ENCODE results near the gene AGPAT3. TPM values are rescaled to one million over a fixed set of nuclear protein-coding genes. Genes with fewer than 3 reads are reported as not detected.

Gene AGPAT3
- total RNA-seq, 4 donors from 2014 or later = 61.0 to 77.9 (median 69.4) TPM

DNA sequence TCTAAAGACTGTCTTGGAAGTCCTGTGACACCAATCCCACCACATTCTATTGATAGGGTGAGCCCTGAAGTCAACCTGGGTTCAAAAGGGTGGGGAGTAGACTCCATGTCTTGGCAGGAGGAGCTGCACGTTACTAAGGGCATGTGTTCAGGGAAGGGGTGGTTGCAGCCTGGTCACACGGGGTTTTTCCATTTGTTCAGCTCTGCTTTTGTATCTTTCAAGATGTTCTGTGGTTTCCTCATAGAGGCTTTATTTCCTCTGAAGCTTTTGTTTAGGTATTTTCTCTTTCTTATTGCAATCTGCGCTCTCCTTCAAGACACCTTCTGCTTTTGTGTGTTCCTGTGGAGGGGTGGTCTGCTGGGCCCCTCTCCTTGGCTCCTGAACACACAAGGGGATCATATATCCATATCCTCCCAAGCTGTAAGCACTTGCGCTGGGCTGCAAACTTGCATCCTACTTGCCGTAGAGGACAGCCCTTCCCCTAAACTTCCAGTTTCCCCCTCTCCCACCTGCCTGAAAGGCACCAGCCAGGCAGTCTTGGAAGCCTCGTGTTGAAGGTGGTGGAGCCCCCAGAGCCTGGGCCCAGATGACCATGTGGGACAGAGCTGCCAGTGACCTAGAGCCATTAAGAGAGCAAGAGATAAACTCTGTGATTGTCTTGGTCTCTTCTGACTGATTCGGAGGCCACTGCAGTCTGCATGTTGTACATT lies 84.6 kb downstream of the AGPAT3 start:
- TF ChIP-seq POLR2AphosphoS5 (IDR thresholded peaks at IDR 0.05) = no peak
- TF ChIP-seq, protein P1, sequence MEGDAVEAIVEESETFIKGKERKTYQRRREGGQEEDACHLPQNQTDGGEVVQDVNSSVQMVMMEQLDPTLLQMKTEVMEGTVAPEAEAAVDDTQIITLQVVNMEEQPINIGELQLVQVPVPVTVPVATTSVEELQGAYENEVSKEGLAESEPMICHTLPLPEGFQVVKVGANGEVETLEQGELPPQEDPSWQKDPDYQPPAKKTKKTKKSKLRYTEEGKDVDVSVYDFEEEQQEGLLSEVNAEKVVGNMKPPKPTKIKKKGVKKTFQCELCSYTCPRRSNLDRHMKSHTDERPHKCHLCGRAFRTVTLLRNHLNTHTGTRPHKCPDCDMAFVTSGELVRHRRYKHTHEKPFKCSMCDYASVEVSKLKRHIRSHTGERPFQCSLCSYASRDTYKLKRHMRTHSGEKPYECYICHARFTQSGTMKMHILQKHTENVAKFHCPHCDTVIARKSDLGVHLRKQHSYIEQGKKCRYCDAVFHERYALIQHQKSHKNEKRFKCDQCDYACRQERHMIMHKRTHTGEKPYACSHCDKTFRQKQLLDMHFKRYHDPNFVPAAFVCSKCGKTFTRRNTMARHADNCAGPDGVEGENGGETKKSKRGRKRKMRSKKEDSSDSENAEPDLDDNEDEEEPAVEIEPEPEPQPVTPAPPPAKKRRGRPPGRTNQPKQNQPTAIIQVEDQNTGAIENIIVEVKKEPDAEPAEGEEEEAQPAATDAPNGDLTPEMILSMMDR (IDR thresholded peaks at IDR 0.05) = no peak
- no peak for TF ChIP-seq EP300 (IDR thresholded peaks at IDR 0.05)
- no peak for TF ChIP-seq POLR2A (IDR thresholded peaks at IDR 0.05)
- no peak for DNase-seq (ENCODE audit: low spot score in 2 of 2)
- Histone ChIP-seq H3K4me3 (no peak overlapping the region), H3K27ac (no peak overlapping the region), H3K9me3 (no peaks in the 10 kb centered on the region), H3K27me3 (no peaks in the 10 kb centered on the region), H3K36me3 (peaks cover 12% of the 10 kb centered on the region), H3K4me1 (no peaks in the 10 kb centered on the region)
- 91% methylated on average over 6 of the region's 7 CpGs for WGBS

DNA sequence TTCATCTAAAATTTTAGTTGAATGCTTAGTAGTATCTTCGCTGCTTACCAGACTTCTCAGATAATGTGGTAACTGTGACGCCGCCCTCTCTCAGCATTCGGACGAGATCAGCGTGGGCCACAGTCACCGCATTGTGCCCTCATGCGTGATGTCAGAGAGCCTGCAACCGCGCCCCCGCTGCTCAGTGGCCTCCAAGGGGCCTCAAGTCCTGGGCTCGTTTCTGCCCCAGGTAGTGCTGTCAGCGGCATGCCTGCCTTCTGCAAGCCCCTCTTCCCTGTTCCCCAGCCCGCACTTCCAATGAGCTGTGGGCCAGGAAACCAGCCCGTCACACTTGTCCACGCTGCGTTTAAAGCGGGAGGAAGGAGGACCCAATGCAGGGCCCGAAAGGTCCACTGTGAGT lies 85.5 kb downstream of the AGPAT3 start:
- no peak for DNase-seq (ENCODE audit: low spot score in 2 of 2)
- Histone ChIP-seq H3K4me3 (no peak overlapping the region), H3K36me3 (peaks cover 15% of the 10 kb centered on the region), H3K9me3 (no peaks in the 10 kb centered on the region), H3K4me1 (no peaks in the 10 kb centered on the region), H3K27me3 (no peaks in the 10 kb centered on the region), H3K27ac (no peak overlapping the region)
- WGBS = 96% methylated on average over 19 of the region's 19 CpGs
- TF ChIP-seq, protein P1 (IDR thresholded peaks at IDR 0.05) = no peak
- TF ChIP-seq EP300 (IDR thresholded peaks at IDR 0.05) (no peak), POLR2A (IDR thresholded peaks at IDR 0.05) (no peak), POLR2AphosphoS5 (IDR thresholded peaks at IDR 0.05) (no peak)

DNA sequence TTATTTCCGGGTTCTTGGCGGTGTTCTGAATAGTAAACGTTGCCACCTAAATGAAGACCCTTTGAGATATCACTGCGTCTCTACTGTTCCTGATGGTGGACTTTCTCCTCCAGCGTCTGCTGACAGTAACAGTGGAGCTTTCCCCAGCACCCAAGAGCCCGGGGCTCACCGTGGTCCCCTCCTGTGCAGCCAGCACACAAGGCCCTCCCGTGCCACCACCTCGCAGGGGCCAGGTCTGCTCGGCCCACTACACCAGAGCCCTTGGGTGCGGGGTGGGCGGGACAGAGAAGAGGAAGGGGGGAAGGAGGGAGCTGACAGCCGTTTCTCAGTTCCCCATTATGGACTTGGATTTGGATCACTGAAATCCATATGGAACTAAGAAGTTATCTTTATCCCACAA lies 85.9 kb downstream of the AGPAT3 start:
- Histone ChIP-seq H3K27ac (no peak overlapping the region), H3K4me3 (no peak overlapping the region), H3K4me1 (no peaks in the 10 kb centered on the region), H3K27me3 (no peaks in the 10 kb centered on the region), H3K36me3 (peaks cover 15% of the 10 kb centered on the region), H3K9me3 (no peaks in the 10 kb centered on the region)
- TF ChIP-seq EP300 (IDR thresholded peaks at IDR 0.05) = no peak
- TF ChIP-seq POLR2AphosphoS5 (IDR thresholded peaks at IDR 0.05) = no peak
- TF ChIP-seq POLR2A (IDR thresholded peaks at IDR 0.05) = no peak
- TF ChIP-seq, protein P1 (IDR thresholded peaks at IDR 0.05) = no peak
- WGBS = 94% methylated on average over 13 of the region's 13 CpGs
- DNase-seq (ENCODE audit: low spot score in 2 of 2) = no peak

DNA sequence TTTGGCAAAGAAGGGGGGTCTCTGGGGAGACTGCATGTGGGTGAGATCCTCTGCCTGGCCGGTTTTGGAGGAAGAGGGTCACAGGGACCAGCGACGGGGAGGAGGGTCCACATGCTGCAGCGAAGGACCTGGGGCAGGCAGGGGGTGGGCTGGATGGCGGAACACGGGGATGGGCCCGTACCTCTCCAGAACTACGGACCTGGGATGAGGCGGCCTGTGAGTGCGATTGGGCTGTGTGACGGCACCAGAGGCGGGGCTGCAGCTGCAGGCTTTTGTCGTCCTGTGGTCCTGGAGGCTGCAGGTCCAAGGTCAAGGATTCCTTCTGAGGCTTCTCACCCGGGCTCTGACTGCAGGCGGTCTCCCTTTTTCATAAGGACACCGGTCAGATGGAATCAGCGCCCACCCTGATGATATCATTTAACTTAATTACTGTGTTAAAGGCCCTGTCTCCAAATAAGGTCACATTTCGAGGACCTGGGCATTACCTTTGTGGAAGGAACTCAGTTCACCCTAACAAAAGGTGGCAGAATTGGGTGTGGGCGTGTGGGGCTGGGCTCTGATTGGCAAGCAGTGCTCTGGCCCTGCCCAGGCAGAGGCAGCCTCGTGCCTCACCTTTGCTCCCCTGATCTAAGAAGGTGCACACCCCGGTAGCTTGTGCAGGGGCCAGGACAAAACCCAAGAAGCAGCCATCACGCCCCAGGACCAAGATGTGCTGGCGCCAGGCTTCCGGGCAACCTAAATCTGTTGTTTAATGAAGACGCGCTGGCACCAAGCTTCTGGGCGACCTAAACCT lies 87.1 kb downstream of the AGPAT3 start:
- H3K4me3 ChIP-seq = no peak overlapping the region
- TF ChIP-seq POLR2A (IDR thresholded peaks at IDR 0.05) (no peak), EP300 (IDR thresholded peaks at IDR 0.05) (no peak), POLR2AphosphoS5 (IDR thresholded peaks at IDR 0.05) (no peak)
- TF ChIP-seq, protein P1 (IDR thresholded peaks at IDR 0.05) = no peak
- H3K9me3 ChIP-seq = no peaks in the 10 kb centered on the region
- no peak overlapping the region for H3K27ac ChIP-seq
- no peaks in the 10 kb centered on the region for H3K27me3 ChIP-seq
- 92% methylated on average over 20 of the region's 27 CpGs for WGBS
- peaks cover 13% of the 10 kb centered on the region for H3K36me3 ChIP-seq
- no peak for DNase-seq (ENCODE audit: low spot score in 2 of 2)
- no peaks in the 10 kb centered on the region for H3K4me1 ChIP-seq

DNA sequence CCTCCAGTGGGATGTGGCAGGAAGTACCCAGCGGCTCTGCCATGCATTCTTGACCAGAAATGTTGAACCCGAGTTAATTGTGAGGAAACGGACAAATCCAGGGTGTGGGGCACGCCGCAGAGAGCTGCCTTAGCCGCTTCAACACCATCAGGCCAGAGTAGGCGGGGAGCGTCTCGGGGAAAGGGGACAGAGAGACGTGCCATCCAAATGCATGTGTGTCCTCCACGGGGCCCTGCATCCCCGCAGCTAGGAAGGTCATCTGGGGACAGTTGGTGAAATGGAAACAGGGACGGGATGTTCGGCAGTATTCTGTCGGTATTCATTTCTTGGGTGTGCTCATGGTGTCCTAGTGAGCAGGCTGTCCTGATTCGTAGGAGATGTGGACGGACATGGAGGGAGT lies 88.0 kb downstream of the AGPAT3 start:
- no peak for DNase-seq (ENCODE audit: low spot score in 2 of 2)
- no peak for TF ChIP-seq POLR2A (IDR thresholded peaks at IDR 0.05)
- no peak for TF ChIP-seq EP300 (IDR thresholded peaks at IDR 0.05)
- TF ChIP-seq, protein P1 (IDR thresholded peaks at IDR 0.05) = no peak
- TF ChIP-seq POLR2AphosphoS5 (IDR thresholded peaks at IDR 0.05) = no peak
- WGBS = 87% methylated on average over 14 of the region's 17 CpGs
- H3K36me3 ChIP-seq = peaks cover 11% of the 10 kb centered on the region
- H3K4me3 ChIP-seq = no peak overlapping the region
- no peaks in the 10 kb centered on the region for H3K4me1 ChIP-seq
- no peaks in the 10 kb centered on the region for H3K27me3 ChIP-seq
- no peak overlapping the region for H3K27ac ChIP-seq
- H3K9me3 ChIP-seq = no peaks in the 10 kb centered on the region

All from suprapubic skin (tissue), 4 donors.